Neural progenitor cell (in vitro differentiated cells): ENCODE data around the gene NDUFAF8. TPM values are rescaled to one million over a fixed set of nuclear protein-coding genes. Genes with fewer than 3 reads are reported as not detected.

Experiments
- DNase-seq: peaks from one replicate; pipeline ENCODE4 v3.0.0-alpha.2; 2016; ENCODE audit warnings: low spot score
- H2AFZ ChIP-seq: fragments of 200-600 bp; sonication (generic); replicated peaks from 2 replicates; pipeline ENCODE4 v1.6.1; 2016; ENCODE audit warnings: antibody characterized with exemption
- H3F3A ChIP-seq: fragments of 200-600 bp; sonication (generic); 2 replicates; pipeline ENCODE4 v1.6.1; 2016; ENCODE audit warnings: antibody characterized with exemption, low read depth
- H3K27ac ChIP-seq: fragments of 200-600 bp; sonication (generic); 2 replicates; pipeline ENCODE4 v1.5.1; 2016; ENCODE audit warnings: mild to moderate bottlenecking
- H3K27me3 ChIP-seq: fragments of 200-600 bp; sonication (generic); 2 replicates; pipeline ENCODE4 v1.6.1; 2016; ENCODE audit warnings: mild to moderate bottlenecking, moderate library complexity
- H3K36me3 ChIP-seq: fragments of 200-600 bp; sonication (generic); 2 replicates; pipeline ENCODE4 v1.5.1; 2016
- H3K4me1 ChIP-seq: fragments of 200-600 bp; sonication (generic); 2 replicates; pipeline ENCODE4 v1.6.1; 2016; ENCODE audit warnings: mixed run types
- H3K4me2 ChIP-seq: fragments of 200-600 bp; sonication (generic); 2 replicates; pipeline ENCODE4 v1.6.1; 2016
- H3K4me3 ChIP-seq: fragments of 200-600 bp; sonication (generic); 2 replicates; pipeline ENCODE4 v1.5.1; 2016
- H3K79me2 ChIP-seq: fragments of 200-600 bp; sonication (generic); 2 replicates; pipeline ENCODE4 v1.6.1; 2016; ENCODE audit warnings: low read depth
- H3K9ac ChIP-seq: fragments of 200-600 bp; sonication (generic); 2 replicates; pipeline ENCODE4 v1.6.1; 2016
- H3K9me3 ChIP-seq: fragments of 200-600 bp; sonication (generic); 2 replicates; pipeline ENCODE4 v1.5.1; 2016; ENCODE audit warnings: low read depth
- H4K20me1 ChIP-seq: fragments of 200-600 bp; sonication (generic); 2 replicates; pipeline ENCODE4 v1.6.1; 2016; ENCODE audit warnings: low read depth
- H3K27ac Mint-ChIP-seq: 3 replicates; pipeline ENCODE4 v1.8.0; 2021; ENCODE audit warnings: mixed read lengths
- H3K27me3 Mint-ChIP-seq: 2 replicates; pipeline ENCODE4 v1.8.0; 2022; ENCODE audit warnings: low read depth, mild to moderate bottlenecking, inconsistent platforms, moderate library complexity, mixed read lengths; ENCODE audit not compliant: insufficient read depth
- H3K36me3 Mint-ChIP-seq: 3 replicates; pipeline ENCODE4 v1.8.0; 2021; ENCODE audit warnings: mixed read lengths
- H3K4me1 Mint-ChIP-seq: 3 replicates; pipeline ENCODE4 v1.8.0; 2021; ENCODE audit warnings: mixed read lengths
- H3K4me3 Mint-ChIP-seq: 3 replicates; pipeline ENCODE4 v1.8.0; 2021; ENCODE audit warnings: mild to moderate bottlenecking, moderate library complexity, mixed read lengths
- H3K9me3 Mint-ChIP-seq: 3 replicates; pipeline ENCODE4 v1.8.0; 2020; ENCODE audit warnings: mixed read lengths
- CTCF ChIP-seq: fragments of 200-600 bp; sonication (generic); IDR thresholded peaks from 2 replicates; pipeline ENCODE4 v1.5.1; 2017; ENCODE audit warnings: antibody characterized with exemption, mild to moderate bottlenecking
- EZH2 ChIP-seq: fragments of 200-600 bp; sonication (generic); IDR thresholded peaks from 2 replicates; pipeline ENCODE4 v1.6.1; 2017; ENCODE audit warnings: antibody characterized with exemption, mild to moderate bottlenecking, moderate library complexity
- EZH2phosphoT487 ChIP-seq: fragments of 200-600 bp; sonication (generic); IDR thresholded peaks from 2 replicates; pipeline ENCODE4 v1.6.1; 2017; ENCODE audit warnings: antibody characterized with exemption
- total RNA-seq: library from RNA; depleted of rRNA; stranded (reverse); fragments of >200 nt; gene quantifications from 2 replicates; pipeline ENCODE4 v1.2.3, GENCODE V29; 2015; ENCODE audit warnings: low replicate concordance

Gene NDUFAF8
- total RNA-seq, 1 donor from 2014 or later: 34.7 TPM

- Histone ChIP-seq H3K9me3 (no peaks in the 10 kb centered on the region), H4K20me1 (no peaks in the 10 kb centered on the region), H3K4me1 (no peaks in the 10 kb centered on the region), H3K27me3 (no peaks in the 10 kb centered on the region), H3K9ac (no peak overlapping the region), H3K4me2 (no peak overlapping the region), H2AFZ (no peak overlapping the region), H3K27ac (no peak overlapping the region), H3K36me3 (no peaks in the 10 kb centered on the region), H3K79me2 (no peaks in the 10 kb centered on the region), H3K4me3 (no peak overlapping the region), H3F3A (no peaks in the 10 kb centered on the region)
- H3K36me3 Mint-ChIP-seq: peaks cover 11% of the 10 kb centered on the region
- H3K27ac Mint-ChIP-seq: no peak overlapping the region
- H3K27me3 Mint-ChIP-seq: peaks cover 9% of the 10 kb centered on the region
- H3K9me3 Mint-ChIP-seq: peaks cover 11% of the 10 kb centered on the region
- TF ChIP-seq EZH2 (no peak), EZH2phosphoT487 (no peak), CTCF (no peak)
- no peak overlapping the region for H3K4me3 Mint-ChIP-seq
- no peak for DNase-seq
- H3K4me1 Mint-ChIP-seq: peaks cover under 1% of the 10 kb centered on the region
These were observed 9.5 kb upstream of the NDUFAF8 start for GRCh38 chr17:81229666-81229920.

GRCh38 chr17:81230043-81230820, 8.9 kb upstream of the NDUFAF8 start:
- peak; percentile 37 for TF ChIP-seq CTCF
- TF ChIP-seq EZH2phosphoT487: no peak
- Mint-ChIP-seq H3K9me3 (peaks cover 10% of the 10 kb centered on the region), H3K27me3 (peaks cover 9% of the 10 kb centered on the region), H3K36me3 (peaks cover 11% of the 10 kb centered on the region), H3K27ac (no peak overlapping the region), H3K4me1 (peaks cover 5% of the 10 kb centered on the region), H3K4me3 (no peak overlapping the region)
- Histone ChIP-seq H3K27ac (no peak overlapping the region), H3F3A (no peaks in the 10 kb centered on the region), H3K4me3 (no peak overlapping the region), H3K4me2 (no peak overlapping the region), H3K4me1 (no peaks in the 10 kb centered on the region), H2AFZ (no peak overlapping the region), H3K9ac (no peak overlapping the region), H3K79me2 (no peaks in the 10 kb centered on the region), H4K20me1 (no peaks in the 10 kb centered on the region), H3K27me3 (no peaks in the 10 kb centered on the region), H3K36me3 (no peaks in the 10 kb centered on the region), H3K9me3 (no peaks in the 10 kb centered on the region)
- no peak for DNase-seq

GRCh38 chr17:81231121-81231645, 7.9 kb upstream of the NDUFAF8 start:
- Histone ChIP-seq H3K27ac (no peak overlapping the region), H3K4me2 (no peak overlapping the region), H3K9me3 (no peaks in the 10 kb centered on the region), H4K20me1 (no peaks in the 10 kb centered on the region), H3K4me3 (no peak overlapping the region), H3K9ac (no peak overlapping the region), H2AFZ (no peak overlapping the region), H3K79me2 (no peaks in the 10 kb centered on the region), H3F3A (no peaks in the 10 kb centered on the region), H3K27me3 (no peaks in the 10 kb centered on the region), H3K36me3 (no peaks in the 10 kb centered on the region), H3K4me1 (no peaks in the 10 kb centered on the region)
- Mint-ChIP-seq H3K4me1 (peaks cover 5% of the 10 kb centered on the region), H3K27me3 (peaks cover 5% of the 10 kb centered on the region), H3K9me3 (peaks cover 3% of the 10 kb centered on the region), H3K36me3 (peaks cover 11% of the 10 kb centered on the region), H3K4me3 (peak overlapping the region; percentile 0), H3K27ac (peak overlapping the region; percentile 28)
- TF ChIP-seq EZH2 (no peak), CTCF (no peak), EZH2phosphoT487 (no peak)
- DNase-seq: no peak
